ENCODE data around the gene ZBP1.

ZBP1 gene

GRCh38 chr20:57620274-57620990 is at the start of gene ZBP1:
ZBP1 (minus strand) TSS chr20:57620426; CDS start chr20:57620295, 131 bp downstream.
- no peak for DNase-seq

- DNase-seq, result no peak
These were observed 49.4 kb upstream of the ZBP1 start for GRCh38 chr20:57669632-57670031.

GRCh38 chr20:57667924-57668782 is 47.9 kb upstream of the ZBP1 start:
- DNase-seq, result no peak

GRCh38 chr20:57667388-57667787 is 47.2 kb upstream of the ZBP1 start:
- no peak for DNase-seq

- no peak for DNase-seq
These were observed 46.6 kb upstream of the ZBP1 start for GRCh38 chr20:57666834-57667157.

GRCh38 chr20:57666106-57666833 is 46.0 kb upstream of the ZBP1 start:
- DNase-seq, result no peak

GRCh38 chr20:57665589-57665971 is 45.4 kb upstream of the ZBP1 start:
- DNase-seq, result no peak

- no peak for DNase-seq
These were observed 44.8 kb upstream of the ZBP1 start for GRCh38 chr20:57664924-57665588.

GRCh38 chr20:57664476-57664875 is 44.2 kb upstream of the ZBP1 start:
- no peak for DNase-seq

GRCh38 chr20:57663681-57664451 is 43.6 kb upstream of the ZBP1 start:
- no peak for DNase-seq

- no peak for DNase-seq
These were observed 43.0 kb upstream of the ZBP1 start for GRCh38 chr20:57663241-57663640.

- DNase-seq, result no peak
These were observed 42.4 kb upstream of the ZBP1 start for GRCh38 chr20:57662456-57663240.

GRCh38 chr20:57661746-57662455 is 41.7 kb upstream of the ZBP1 start:
- no peak for DNase-seq

- DNase-seq, result no peak
These were observed 40.9 kb upstream of the ZBP1 start for GRCh38 chr20:57660922-57661745.

- DNase-seq, result no peak
These were observed 40.1 kb upstream of the ZBP1 start for GRCh38 chr20:57660181-57660921.

GRCh38 chr20:57659517-57660180 is 39.4 kb upstream of the ZBP1 start:
- DNase-seq, result no peak

- no peak for DNase-seq
These were observed 38.7 kb upstream of the ZBP1 start for GRCh38 chr20:57658833-57659516.

GRCh38 chr20:57658447-57658832 is 38.2 kb upstream of the ZBP1 start:
- DNase-seq, result no peak

All from eye (tissue), 1 donor.